Measurements from ENCODE around the gene ADK.

DNA sequence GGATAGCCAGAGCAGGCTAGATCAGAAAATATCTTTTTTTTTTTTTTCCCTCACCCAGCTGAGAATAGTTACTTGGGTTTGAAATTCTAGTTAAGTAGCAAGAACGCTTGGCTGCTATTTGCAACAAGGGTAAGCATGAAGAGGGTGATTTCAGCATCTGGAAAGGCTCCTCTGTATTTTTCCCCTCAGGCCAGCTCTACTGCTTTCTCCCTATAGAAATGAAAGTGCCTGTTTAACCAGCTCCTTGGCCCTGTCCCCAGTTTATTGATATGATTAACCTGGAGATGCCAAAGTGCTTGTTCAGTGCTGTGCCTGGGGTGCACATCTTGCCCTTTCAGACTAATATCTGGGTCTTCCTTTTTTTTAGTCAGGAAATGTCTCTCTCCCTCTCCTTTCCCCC lies 37.5 kb upstream of the ADK start:
- TF ChIP-seq, protein P1, sequence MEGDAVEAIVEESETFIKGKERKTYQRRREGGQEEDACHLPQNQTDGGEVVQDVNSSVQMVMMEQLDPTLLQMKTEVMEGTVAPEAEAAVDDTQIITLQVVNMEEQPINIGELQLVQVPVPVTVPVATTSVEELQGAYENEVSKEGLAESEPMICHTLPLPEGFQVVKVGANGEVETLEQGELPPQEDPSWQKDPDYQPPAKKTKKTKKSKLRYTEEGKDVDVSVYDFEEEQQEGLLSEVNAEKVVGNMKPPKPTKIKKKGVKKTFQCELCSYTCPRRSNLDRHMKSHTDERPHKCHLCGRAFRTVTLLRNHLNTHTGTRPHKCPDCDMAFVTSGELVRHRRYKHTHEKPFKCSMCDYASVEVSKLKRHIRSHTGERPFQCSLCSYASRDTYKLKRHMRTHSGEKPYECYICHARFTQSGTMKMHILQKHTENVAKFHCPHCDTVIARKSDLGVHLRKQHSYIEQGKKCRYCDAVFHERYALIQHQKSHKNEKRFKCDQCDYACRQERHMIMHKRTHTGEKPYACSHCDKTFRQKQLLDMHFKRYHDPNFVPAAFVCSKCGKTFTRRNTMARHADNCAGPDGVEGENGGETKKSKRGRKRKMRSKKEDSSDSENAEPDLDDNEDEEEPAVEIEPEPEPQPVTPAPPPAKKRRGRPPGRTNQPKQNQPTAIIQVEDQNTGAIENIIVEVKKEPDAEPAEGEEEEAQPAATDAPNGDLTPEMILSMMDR (conservative IDR thresholded peaks at IDR 0.05 in 1 of 2, IDR thresholded peaks at IDR 0.05 in 1 of 2; ENCODE audit: low read depth in 1 of 2, low read length in 2 of 2): no peak
- TF ChIP-seq EZH2 (IDR thresholded peaks at IDR 0.05; ENCODE audit: low read length, missing control alignments): no peak

Data from fibroblast of lung (primary cell).